HepG2 (cell line): ENCODE measurements around the gene TKFC. TPM values are rescaled to one million over a fixed set of nuclear protein-coding genes. Genes with fewer than 3 reads are reported as not detected.

Source experiments
- ADNP ChIP-seq: sonication (generic); formaldehyde crosslinking; IDR thresholded peaks from 2 replicates; pipeline ENCODE4 v1.4.0; 2020; ENCODE audit warnings: missing genetic modification reagents
- CBX5 ChIP-seq: sonication (generic); formaldehyde crosslinking; IDR thresholded peaks from 2 replicates; pipeline ENCODE4 v1.4.0; 2020; ENCODE audit warnings: missing genetic modification reagents, borderline replicate concordance
- HOXA7 ChIP-seq: sonication (generic); formaldehyde crosslinking; IDR thresholded peaks from 2 replicates; pipeline ENCODE4 v1.8.1; 2022; ENCODE audit warnings: mild to moderate bottlenecking, missing genetic modification reagents, moderate library complexity
- KDM3A ChIP-seq: IDR thresholded peaks from 2 replicates; pipeline ENCODE4 v1.6.1; 2018; ENCODE audit warnings: low read depth, missing compliant biosample characterization
- KDM6A ChIP-seq: IDR thresholded peaks from 2 replicates; pipeline ENCODE4 v1.6.1; 2016; ENCODE audit warnings: low read depth
- KMT2A ChIP-seq: sonication (generic); formaldehyde crosslinking; IDR thresholded peaks from 2 replicates; pipeline ENCODE4 v1.4.0; 2020; ENCODE audit warnings: missing genetic modification reagents
- SMARCE1 ChIP-seq: fragments of 450-650 bp; IDR thresholded peaks from 2 replicates; pipeline ENCODE4 v1.6.1; 2017; ENCODE audit warnings: borderline replicate concordance
- SOX5 ChIP-seq: IDR thresholded peaks from 2 replicates; pipeline ENCODE4 v1.6.1; 2016; ENCODE audit warnings: borderline replicate concordance
- SP1 ChIP-seq, 2 experiments: fragments of 450-650 bp in 1 of 2; sonication (generic) in 1 of 2; formaldehyde crosslinking in 1 of 2; IDR thresholded peaks; 2 replicates each; pipeline versions ENCODE4 v1.4.0 to v1.6.1; 2016 to 2020; ENCODE audit warnings: missing genetic modification reagents in 1 of 2
- TBX2 ChIP-seq: sonication (generic); formaldehyde crosslinking; IDR thresholded peaks from 2 replicates; pipeline ENCODE4 v1.5.0; 2020; ENCODE audit warnings: missing genetic modification reagents, mild to moderate bottlenecking, borderline replicate concordance
- TRAFD1 ChIP-seq: sonication (generic); formaldehyde crosslinking; IDR thresholded peaks from 2 replicates; pipeline ENCODE4 v1.5.1; 2020; ENCODE audit warnings: missing genetic modification reagents, mild to moderate bottlenecking, borderline replicate concordance
- YEATS4 ChIP-seq: sonication (generic); formaldehyde crosslinking; IDR thresholded peaks from 2 replicates; pipeline ENCODE4 v1.4.0; 2020; ENCODE audit warnings: missing genetic modification reagents, borderline replicate concordance
- ZNF10 ChIP-seq: sonication (generic); formaldehyde crosslinking; IDR thresholded peaks from 2 replicates; pipeline ENCODE4 v1.4.0; 2020; ENCODE audit warnings: mild to moderate bottlenecking, low read depth, missing genetic modification reagents, borderline replicate concordance
- ZNF570 ChIP-seq: sonication (generic); formaldehyde crosslinking; IDR thresholded peaks from 2 replicates; pipeline ENCODE4 v1.4.0; 2020; ENCODE audit warnings: mild to moderate bottlenecking, missing genetic modification reagents, borderline replicate concordance
- ZNF75D ChIP-seq: sonication (generic); formaldehyde crosslinking; IDR thresholded peaks from 2 replicates; pipeline ENCODE4 v1.8.1; 2023; ENCODE audit warnings: missing genetic modification reagents, mild to moderate bottlenecking, borderline replicate concordance
- ZNF83 ChIP-seq: sonication (generic); formaldehyde crosslinking; IDR thresholded peaks from 2 replicates; pipeline ENCODE4 v1.4.0; 2020; ENCODE audit warnings: missing genetic modification reagents, mild to moderate bottlenecking, borderline replicate concordance
- polyA plus RNA-seq, 8 experiments: library from polyadenylated mRNA; depleted of rRNA in 3 of 8; stranded (reverse) in 7 of 8; unstranded in 1 of 8; fragments of >200 nt; fragmentation: Illumina TruSeq in 4 of 8; extraction: Trizol in 4 of 8; gene quantifications; 2 replicates each; pipeline versions ENCODE4 v1.2.1 to v1.2.3, GENCODE V29; 2011 to 2016; ENCODE audit warnings: low read depth in 4 of 8, missing spikeins in 1 of 8, mixed read lengths in 1 of 8; ENCODE audit not compliant: insufficient read depth in 1 of 8
- total RNA-seq, 5 experiments: library from RNA; depleted of rRNA; stranded (reverse); fragments of >200 nt; fragmentation: Illumina TruSeq; extraction: Trizol; gene quantifications; 2 replicates each; pipeline ENCODE4 v1.2.3, GENCODE V29; 2016; ENCODE audit warnings: low read depth in 1 of 5
- TF ChIP-seq, protein P1 (sequence below): IDR thresholded peaks from 2 replicates; pipeline ENCODE4 v1.6.1; 2016; ENCODE audit warnings: missing compliant biosample characterization, missing genetic modification reagents, borderline replicate concordance
- TF ChIP-seq, protein P2 (sequence below): sonication (generic); formaldehyde crosslinking; IDR thresholded peaks from 2 replicates; pipeline ENCODE4 v1.8.0; 2023; ENCODE audit warnings: mild to moderate bottlenecking, missing genetic modification reagents
- TF ChIP-seq, protein P3 (sequence below): sonication (generic); formaldehyde crosslinking; IDR thresholded peaks from 2 replicates; pipeline ENCODE4 v1.4.0; 2020; ENCODE audit warnings: missing genetic modification reagents

TKFC gene
- total and polyA plus RNA-seq, 2 of the 13 experiments (the other 11 are each of a cell fraction or from before 2014, with no cell fraction given) = 147 to 197 TPM

DNA sequence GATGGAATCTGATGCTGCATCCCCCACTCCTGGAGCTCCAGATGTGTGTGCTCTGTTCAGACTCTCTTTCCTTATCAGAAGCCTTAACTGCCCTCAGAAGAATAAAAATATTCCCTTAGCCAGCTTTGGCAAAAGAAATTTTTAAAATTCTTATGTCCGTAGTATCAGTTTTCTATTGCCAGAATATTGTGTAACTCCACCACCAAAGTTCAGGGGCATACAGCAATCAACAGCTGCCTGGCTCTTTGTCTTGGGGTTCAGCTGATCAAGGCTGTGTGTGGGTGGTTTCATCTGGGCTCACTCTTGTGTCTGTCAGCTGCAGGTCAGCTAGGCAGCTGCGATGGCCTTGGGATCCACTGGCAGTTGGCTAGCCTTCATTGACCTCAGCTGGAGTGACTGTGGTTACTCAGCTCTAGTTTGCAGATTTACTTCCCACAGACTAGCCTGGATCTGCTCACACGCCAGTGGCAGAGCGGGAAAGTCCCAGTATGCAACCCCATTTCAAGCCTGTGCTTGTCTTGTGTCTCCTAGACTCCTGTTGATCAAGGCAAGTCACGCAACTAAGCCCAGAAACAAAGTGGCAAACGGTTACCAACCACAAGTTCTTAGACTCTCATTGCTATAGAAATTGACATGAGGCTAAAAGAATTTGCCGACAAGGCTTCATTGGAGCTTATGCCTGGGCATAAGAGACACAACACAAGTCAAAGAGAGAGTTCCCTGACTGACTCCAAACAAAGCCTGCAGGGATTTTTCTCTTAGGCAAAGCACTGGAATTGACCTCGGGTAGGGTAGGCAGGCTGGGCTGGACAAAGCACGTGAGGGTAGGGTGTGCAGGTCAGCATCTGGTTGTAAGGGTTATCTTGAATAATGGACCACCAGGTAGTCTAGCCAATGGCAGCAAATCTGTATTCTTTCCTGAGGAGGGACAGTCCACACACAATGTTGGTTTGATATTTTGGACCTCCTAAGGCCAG is 36.6 kb downstream of the TKFC start (continued):
- TF ChIP-seq TRAFD1 = no peak
- TF ChIP-seq HOXA7 (CRISPR knock-in tag) = no peak
- TF ChIP-seq ZNF570 (CRISPR knock-in tag) = no peak
- TF ChIP-seq ZNF10 (CRISPR knock-in tag) = no peak
- peak; percentile 26; the same call in 1 of the 2 replicates for TF ChIP-seq CBX5 (CRISPR knock-in tag)
- TF ChIP-seq ADNP (CRISPR knock-in tag) = no peak
- TF ChIP-seq, protein P1, sequence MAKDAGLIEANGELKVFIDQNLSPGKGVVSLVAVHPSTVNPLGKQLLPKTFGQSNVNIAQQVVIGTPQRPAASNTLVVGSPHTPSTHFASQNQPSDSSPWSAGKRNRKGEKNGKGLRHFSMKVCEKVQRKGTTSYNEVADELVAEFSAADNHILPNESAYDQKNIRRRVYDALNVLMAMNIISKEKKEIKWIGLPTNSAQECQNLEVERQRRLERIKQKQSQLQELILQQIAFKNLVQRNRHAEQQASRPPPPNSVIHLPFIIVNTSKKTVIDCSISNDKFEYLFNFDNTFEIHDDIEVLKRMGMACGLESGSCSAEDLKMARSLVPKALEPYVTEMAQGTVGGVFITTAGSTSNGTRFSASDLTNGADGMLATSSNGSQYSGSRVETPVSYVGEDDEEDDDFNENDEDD = no peak
- TF ChIP-seq YEATS4 (CRISPR knock-in tag) = no peak
- no peak for TF ChIP-seq ZNF83 (CRISPR knock-in tag)
- TF ChIP-seq SOX5 = peak; percentile 93
- TF ChIP-seq, protein P2, sequence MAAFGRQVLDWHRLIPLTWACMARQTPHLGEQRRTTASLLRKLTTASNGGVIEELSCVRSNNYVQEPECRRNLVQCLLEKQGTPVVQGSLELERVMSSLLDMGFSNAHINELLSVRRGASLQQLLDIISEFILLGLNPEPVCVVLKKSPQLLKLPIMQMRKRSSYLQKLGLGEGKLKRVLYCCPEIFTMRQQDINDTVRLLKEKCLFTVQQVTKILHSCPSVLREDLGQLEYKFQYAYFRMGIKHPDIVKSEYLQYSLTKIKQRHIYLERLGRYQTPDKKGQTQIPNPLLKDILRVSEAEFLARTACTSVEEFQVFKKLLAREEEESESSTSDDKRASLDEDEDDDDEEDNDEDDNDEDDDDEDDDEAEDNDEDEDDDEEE (CRISPR knock-in tag) = no peak
- peak; percentile 71; the same call in 1 of the 2 replicates for TF ChIP-seq TBX2 (CRISPR knock-in tag)
- no peak for TF ChIP-seq SMARCE1
- TF ChIP-seq KMT2A (CRISPR knock-in tag) = no peak
- TF ChIP-seq ZNF75D = no peak
- TF ChIP-seq, protein P3, sequence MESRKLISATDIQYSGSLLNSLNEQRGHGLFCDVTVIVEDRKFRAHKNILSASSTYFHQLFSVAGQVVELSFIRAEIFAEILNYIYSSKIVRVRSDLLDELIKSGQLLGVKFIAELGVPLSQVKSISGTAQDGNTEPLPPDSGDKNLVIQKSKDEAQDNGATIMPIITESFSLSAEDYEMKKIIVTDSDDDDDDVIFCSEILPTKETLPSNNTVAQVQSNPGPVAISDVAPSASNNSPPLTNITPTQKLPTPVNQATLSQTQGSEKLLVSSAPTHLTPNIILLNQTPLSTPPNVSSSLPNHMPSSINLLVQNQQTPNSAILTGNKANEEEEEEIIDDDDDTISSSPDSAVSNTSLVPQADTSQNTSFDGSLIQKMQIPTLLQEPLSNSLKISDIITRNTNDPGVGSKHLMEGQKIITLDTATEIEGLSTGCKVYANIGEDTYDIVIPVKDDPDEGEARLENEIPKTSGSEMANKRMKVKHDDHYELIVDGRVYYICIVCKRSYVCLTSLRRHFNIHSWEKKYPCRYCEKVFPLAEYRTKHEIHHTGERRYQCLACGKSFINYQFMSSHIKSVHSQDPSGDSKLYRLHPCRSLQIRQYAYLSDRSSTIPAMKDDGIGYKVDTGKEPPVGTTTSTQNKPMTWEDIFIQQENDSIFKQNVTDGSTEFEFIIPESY (CRISPR knock-in tag) = no peak
- peak; percentile 33; the same call in 1 of the 2 replicates for TF ChIP-seq KDM6A
- TF ChIP-seq SP1 (IDR thresholded peaks at IDR 0.05) = no peak
- no peak for TF ChIP-seq SP1 (CRISPR knock-in tag; IDR thresholded peaks at IDR 0.05)
- no peak for TF ChIP-seq KDM3A (CRISPR knock-in tag)
